Mononuclear cell (primary cell): ENCODE data around the gene SLC15A2. TPM values are rescaled to one million over a fixed set of nuclear protein-coding genes. Genes with fewer than 3 reads are reported as not detected.
"Not testable (repeated sequence)": the region's sequence is repeated elsewhere in the genome, so short reads cannot be mapped to it uniquely, and the experiment has no call there.

Experiments used
- H3K27me3 ChIP-seq: 2 replicates; pipeline ENCODE4 v1.6.0; 2011; ENCODE audit warnings: low read length, control low read depth; ENCODE audit not compliant: insufficient read depth
- H3K4me1 ChIP-seq: 2 replicates; pipeline ENCODE4 v1.5.1; 2011; ENCODE audit warnings: mild to moderate bottlenecking, low read length, control low read depth; ENCODE audit not compliant: insufficient read depth
- H3K4me3 ChIP-seq: 2 replicates; pipeline ENCODE4 v1.5.1; 2011; ENCODE audit warnings: mild to moderate bottlenecking, low read length, moderate library complexity
- H3K9me3 ChIP-seq: 2 replicates; pipeline ENCODE4 v1.5.1; 2011; ENCODE audit warnings: low read depth, mild to moderate bottlenecking, control low read depth, low read length
- total RNA-seq: library from RNA; depleted of rRNA; stranded (reverse); fragments of >200 nt; gene quantifications from one replicate; pipeline ENCODE4 v1.2.3, GENCODE V29; 2012

Gene SLC15A2
- 2.1 TPM for total RNA-seq

GRCh38 chr3:121894301-121894990 lies at the start of gene SLC15A2:
Gene SLC15A2 (plus strand): TSS chr3:121894401. CDS start chr3:121894477, 76 bp downstream.
- Histone ChIP-seq H3K4me3 (no peak within 1 kb of the TSS), H3K4me1 (no peaks in the 10 kb centered on the region), H3K9me3 (no peaks in the 10 kb centered on the region), H3K27me3 (no peaks in the 10 kb centered on the region)

- Histone ChIP-seq H3K9me3 (no peaks in the 10 kb centered on the region), H3K4me3 (no peak overlapping the region), H3K27me3 (no peaks in the 10 kb centered on the region), H3K4me1 (no peaks in the 10 kb centered on the region)
Observed at GRCh38 chr3:121844892-121845291, 49.3 kb upstream of the SLC15A2 start.

GRCh38 chr3:121852256-121852655 lies 41.9 kb upstream of the SLC15A2 start:
- H3K4me3 ChIP-seq: no peak overlapping the region
- H3K9me3 ChIP-seq: no peaks in the 10 kb centered on the region
- H3K27me3 ChIP-seq: no peaks in the 10 kb centered on the region
- no peaks in the 10 kb centered on the region for H3K4me1 ChIP-seq

GRCh38 chr3:121855555-121855954 lies 38.6 kb upstream of the SLC15A2 start:
- H3K4me3 ChIP-seq: no peak overlapping the region
- H3K9me3 ChIP-seq: no peaks in the 10 kb centered on the region
- no peaks in the 10 kb centered on the region for H3K27me3 ChIP-seq
- no peaks in the 10 kb centered on the region for H3K4me1 ChIP-seq

- not testable (repeated sequence) for H3K27me3 ChIP-seq, H3K9me3 ChIP-seq, H3K4me1 ChIP-seq, H3K4me3 ChIP-seq
Observed at GRCh38 chr3:121857778-121858177, 36.4 kb upstream of the SLC15A2 start.

- not testable (repeated sequence) for H3K4me3 ChIP-seq, H3K4me1 ChIP-seq, H3K27me3 ChIP-seq, H3K9me3 ChIP-seq
Observed at GRCh38 chr3:121863247-121863646, 31.0 kb upstream of the SLC15A2 start.

- Histone ChIP-seq H3K4me1 (no peaks in the 10 kb centered on the region), H3K9me3 (no peaks in the 10 kb centered on the region), H3K4me3 (no peak overlapping the region), H3K27me3 (no peaks in the 10 kb centered on the region)
Observed at GRCh38 chr3:121863801-121864200, 30.4 kb upstream of the SLC15A2 start.

- Histone ChIP-seq H3K4me1 (peaks cover 5% of the 10 kb centered on the region), H3K4me3 (no peak overlapping the region)
Observed at GRCh38 chr3:121869736-121870135, 24.5 kb upstream of the SLC15A2 start.

GRCh38 chr3:121870717-121871116 lies 23.5 kb upstream of the SLC15A2 start:
- no peaks in the 10 kb centered on the region for H3K27me3 ChIP-seq
- peaks cover 5% of the 10 kb centered on the region for H3K4me1 ChIP-seq
- H3K4me3 ChIP-seq: no peak overlapping the region
- H3K9me3 ChIP-seq: no peaks in the 10 kb centered on the region

More at GRCh38 chr3:121869736-121870135, 24.5 kb upstream of the SLC15A2 start:
- H3K9me3 ChIP-seq: no peaks in the 10 kb centered on the region
- no peaks in the 10 kb centered on the region for H3K27me3 ChIP-seq

- H3K4me1 ChIP-seq: peaks cover 5% of the 10 kb centered on the region
- H3K27me3 ChIP-seq: no peaks in the 10 kb centered on the region
- H3K9me3 ChIP-seq: no peaks in the 10 kb centered on the region
- H3K4me3 ChIP-seq: no peak overlapping the region
Observed at GRCh38 chr3:121871430-121871829, 22.8 kb upstream of the SLC15A2 start.

GRCh38 chr3:121878411-121878810 lies 15.8 kb upstream of the SLC15A2 start:
- no peaks in the 10 kb centered on the region for H3K9me3 ChIP-seq
- H3K27me3 ChIP-seq: no peaks in the 10 kb centered on the region
- no peaks in the 10 kb centered on the region for H3K4me1 ChIP-seq
- H3K4me3 ChIP-seq: no peak overlapping the region

GRCh38 chr3:121883507-121883906 lies 10.7 kb upstream of the SLC15A2 start:
- Histone ChIP-seq H3K4me3 (no peak overlapping the region), H3K27me3 (no peaks in the 10 kb centered on the region), H3K4me1 (no peaks in the 10 kb centered on the region), H3K9me3 (no peaks in the 10 kb centered on the region)

GRCh38 chr3:121885386-121885785 lies 8.8 kb upstream of the SLC15A2 start:
- no peaks in the 10 kb centered on the region for H3K9me3 ChIP-seq
- H3K4me1 ChIP-seq: no peaks in the 10 kb centered on the region
- no peak overlapping the region for H3K4me3 ChIP-seq
- no peaks in the 10 kb centered on the region for H3K27me3 ChIP-seq

GRCh38 chr3:121895121-121895520 lies 920 bp downstream of the SLC15A2 start:
- no peak overlapping the region for H3K4me3 ChIP-seq
- no peaks in the 10 kb centered on the region for H3K4me1 ChIP-seq
- H3K27me3 ChIP-seq: no peaks in the 10 kb centered on the region
- no peaks in the 10 kb centered on the region for H3K9me3 ChIP-seq

GRCh38 chr3:121895736-121896135 lies 1.5 kb downstream of the SLC15A2 start:
- H3K4me1 ChIP-seq: no peaks in the 10 kb centered on the region
- H3K9me3 ChIP-seq: no peaks in the 10 kb centered on the region
- H3K27me3 ChIP-seq: no peaks in the 10 kb centered on the region
- H3K4me3 ChIP-seq: no peak overlapping the region

- no peaks in the 10 kb centered on the region for H3K9me3 ChIP-seq
- no peak overlapping the region for H3K4me3 ChIP-seq
- no peaks in the 10 kb centered on the region for H3K27me3 ChIP-seq
- H3K4me1 ChIP-seq: no peaks in the 10 kb centered on the region
Observed at GRCh38 chr3:121896823-121897222, 2.6 kb downstream of the SLC15A2 start.
